B cell (primary cell): ENCODE results near the gene USE1. TPM values are rescaled to one million over a fixed set of nuclear protein-coding genes. Genes with fewer than 3 reads are reported as not detected.
A peak's percentile ranks its signal among the peaks of the same experiment; 100 is the strongest.

Source experiments
- ATAC-seq: fragments of 200-7000 bp; cut with Tn5 transposase; one replicate; pipeline ENCODE4 v1.10.0; 2021; ENCODE audit warnings: low read depth, mild to moderate bottlenecking, moderate number of reproducible peaks, moderate library complexity
- CTCF ChIA-PET: fragments of 350-600 bp; sonication (Branson Sonifier 250); formaldehyde crosslinking; loops from one replicate; lab custom pipeline; 2021; ENCODE audit warnings: antibody characterized with exemption, inconsistent platforms; lab: Charles Lee
- POLR2A ChIA-PET: fragments of 350-600 bp; sonication (Branson Sonifier 250); formaldehyde crosslinking; loops from one replicate; lab custom pipeline; 2021; ENCODE audit warnings: antibody characterized with exemption; lab: Charles Lee
- DNase-seq: peaks from one replicate; pipeline ENCODE4 v3.0.0; 2013
- H2AFZ ChIP-seq: 2 replicates; pipeline ENCODE4 v1.6.1; 2012; ENCODE audit warnings: mild to moderate bottlenecking, low read depth, low read length; ENCODE audit not compliant: insufficient read depth, poor library complexity, severe bottlenecking
- H3K27ac ChIP-seq, 2 donors: 1 replicate in 1 of 2; 2 replicates in 1 of 2; pipeline ENCODE4 v1.5.1; 2012 to 2013; ENCODE audit warnings: low read length in 2 of 2, mild to moderate bottlenecking in 2 of 2, moderate library complexity in 1 of 2
- H3K27me3 ChIP-seq, 4 experiments: fragments of 200-600 bp in 1 of 4; sonication (generic) in 1 of 4; replicated peaks in 1 of 4; 1 replicate in 2 of 4; 2 replicates in 2 of 4; pipeline versions ENCODE4 v1.6.1 to v1.7.0; 2013 to 2016; ENCODE audit warnings: low read length in 3 of 4, mild to moderate bottlenecking in 2 of 4, mixed read lengths in 1 of 4, moderate library complexity in 1 of 4; ENCODE audit not compliant: insufficient read depth in 4 of 4, control insufficient read depth in 3 of 4; ENCODE audit errors: control extremely low read depth in 1 of 4
- H3K36me3 ChIP-seq, 2 experiments: replicated peaks in 1 of 2; 1 replicate in 1 of 2; 2 replicates in 1 of 2; pipeline versions ENCODE4 v1.6.1 to v1.7.1; 2013; ENCODE audit warnings: low read length in 1 of 2; ENCODE audit not compliant: insufficient read depth in 2 of 2, control insufficient read depth in 1 of 2; ENCODE audit errors: control extremely low read depth in 1 of 2, extremely low read depth in 1 of 2
- H3K4me1 ChIP-seq, 2 donors: fragments of 200-600 bp in 1 of 2; sonication (generic) in 1 of 2; 1 replicate in 1 of 2; 2 replicates in 1 of 2; pipeline versions ENCODE4 v1.5.1 to v1.6.1; 2013 to 2017; ENCODE audit warnings: low read length in 2 of 2; ENCODE audit not compliant: control insufficient read depth in 2 of 2, insufficient read depth in 2 of 2
- H3K4me2 ChIP-seq: replicated peaks from 2 replicates; pipeline ENCODE3; 2012; ENCODE audit warnings: mild to moderate bottlenecking, low read depth, low read length; ENCODE audit not compliant: poor library complexity, severe bottlenecking
- H3K4me3 ChIP-seq, 5 experiments: fragments of 200-600 bp in 1 of 5; sonication (generic) in 1 of 5; 1 replicate in 3 of 5; 2 replicates in 2 of 5; pipeline versions ENCODE4 v1.5.1 to v1.7.0; 2011 to 2016; ENCODE audit warnings: low read length in 4 of 5, mild to moderate bottlenecking in 4 of 5, low read depth in 2 of 5, control low read depth in 1 of 5, moderate library complexity in 1 of 5; ENCODE audit not compliant: insufficient read depth in 1 of 5; ENCODE audit errors: control extremely low read depth in 1 of 5, extremely low read depth in 1 of 5
- H3K79me2 ChIP-seq: fragments of 200-600 bp; sonication (generic); one replicate; pipeline ENCODE4 v1.6.0; 2016; ENCODE audit warnings: low read length; ENCODE audit not compliant: control insufficient read depth, insufficient read depth
- H3K9ac ChIP-seq: fragments of 200-600 bp; sonication (generic); 2 replicates; pipeline ENCODE4 v1.6.1; 2017; ENCODE audit warnings: mild to moderate bottlenecking, low read length, moderate library complexity
- H3K9me3 ChIP-seq, 3 donors: one replicate each; pipeline versions ENCODE4 v1.6.1 to v1.7.1; 2013; ENCODE audit warnings: low read length in 2 of 3; ENCODE audit not compliant: control insufficient read depth in 2 of 3, insufficient read depth in 1 of 3; ENCODE audit errors: control extremely low read depth in 1 of 3
- H4K20me1 ChIP-seq: 2 replicates; pipeline ENCODE4 v1.6.0; 2012; ENCODE audit warnings: mild to moderate bottlenecking, low read length; ENCODE audit not compliant: insufficient read depth, control insufficient read depth, poor library complexity, severe bottlenecking
- H3K27ac Mint-ChIP-seq: one replicate; pipeline ENCODE4 v1.8.0; 2021; ENCODE audit warnings: mixed read lengths
- H3K27me3 Mint-ChIP-seq: one replicate; pipeline ENCODE4 v1.8.0; 2021; ENCODE audit warnings: mixed read lengths
- H3K4me1 Mint-ChIP-seq: one replicate; pipeline ENCODE4 v1.8.0; 2021; ENCODE audit warnings: mixed read lengths
- H3K4me3 Mint-ChIP-seq: one replicate; pipeline ENCODE4 v1.8.0; 2021; ENCODE audit warnings: mixed read lengths
- H3K9me3 Mint-ChIP-seq: one replicate; pipeline ENCODE4 v1.8.0; 2022; ENCODE audit warnings: mixed read lengths; ENCODE audit not compliant: insufficient read depth
- EZH2 ChIP-seq: IDR thresholded peaks from 2 replicates; pipeline ENCODE4 v1.6.1; 2012; ENCODE audit warnings: borderline replicate concordance, low read depth, mild to moderate bottlenecking, moderate library complexity, low read length; ENCODE audit not compliant: insufficient read depth, poor library complexity, severe bottlenecking
- WGBS: methylation state at CpG from one replicate; pipeline ENCODE4 v1.1.5; 2013; ENCODE audit warnings: missing lambda C conversion rate; ENCODE audit not compliant: insufficient coverage; 5-methylcytosine and 5-hydroxymethylcytosine counted together
- intact Hi-C: fragments of 100-400 bp; cut with micrococcal nuclease; formaldehyde crosslinking; loops from one replicate; pipeline ENCODE4 v1.10.0; 2022
- polyA plus RNA-seq: library from polyadenylated mRNA; depleted of rRNA; stranded (reverse); fragments of >200 nt; gene quantifications from 2 replicates; pipeline ENCODE4 v1.2.3, GENCODE V29; 2012
- total RNA-seq, 2 donors: library from RNA; stranded (reverse); fragments of 120-200 nt in 1 of 2; gene quantifications; 1 replicate in 1 of 2; 2 replicates in 1 of 2; pipeline versions ENCODE4 v1.2.3 to v1.2.4, GENCODE V29; 2013 to 2022
- TF ChIP-seq, protein P1 (sequence below): fragments of 200-600 bp; IDR thresholded peaks from one replicate; pipeline ENCODE4 v1.8.0; 2022; ENCODE audit warnings: antibody characterized with exemption, mild to moderate bottlenecking

The USE1 gene
- total and polyA plus RNA-seq, 2 donors (not counting 1 experiment from before 2014, with no cell fraction given), result 48.3 to 49.5 TPM

DNA sequence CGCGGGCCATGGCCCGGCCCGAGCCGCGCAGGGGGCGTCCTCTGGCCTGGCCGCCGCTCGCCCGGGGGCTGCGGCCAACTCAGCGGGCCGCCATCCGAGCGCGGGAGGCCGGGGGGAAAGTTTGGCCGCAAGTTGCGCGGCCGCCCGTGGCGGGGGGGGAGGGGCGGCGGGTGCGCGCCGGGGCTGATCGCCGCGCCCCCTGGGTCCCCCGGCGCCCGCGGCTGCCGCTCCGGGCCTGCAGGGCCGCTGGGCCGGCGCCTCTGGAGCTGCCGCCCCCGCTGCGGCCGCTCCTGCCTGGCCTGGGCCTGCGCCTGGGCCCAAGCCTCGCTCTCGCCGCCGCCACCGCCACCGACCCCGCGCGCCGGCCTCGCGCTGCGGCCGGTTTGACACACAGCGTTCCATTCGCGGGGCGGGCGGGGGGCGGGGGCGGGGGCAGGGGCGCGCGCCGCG is 30.4 kb downstream of the USE1 start, which contains the start of gene NR2F6:
Gene NR2F6 (minus strand): TSS at position 385 of the 450 bp plus-strand sequence. CDS start 699 bp downstream, outside the sequence.
- H3K27ac ChIP-seq, result peak within 1 kb of the TSS in 1 of 2 donors; percentile 38
- H3K4me3 ChIP-seq, result peak within 1 kb of the TSS; percentile 9 to 76 (median 65)
- peak within 1 kb of the TSS; percentile 95 for H3K27ac Mint-ChIP-seq

More for the DNA sequence above, 30.4 kb downstream of the USE1 start, which contains the start of gene NR2F6:
- no peaks in the 10 kb centered on the region for H3K36me3 ChIP-seq
- ChIA-PET POLR2A (interaction anchor here (0.5 to 0.9 kb wide), 3 partner anchors 21 to 170 kb away, joined by 3 to 5 read pairs (median 4); partner anchors contain the start of genes BABAM1, MYO9B and USE1), CTCF (no interaction called here)
- peaks cover 0 to 2% (median 0%) of the 10 kb centered on the region in 3 donors for H3K9me3 ChIP-seq
- no peaks in the 10 kb centered on the region for H3K9me3 Mint-ChIP-seq
- H3K4me2 ChIP-seq, result peak within 1 kb of the TSS; percentile 85
- H4K20me1 ChIP-seq, result no peaks in the 10 kb centered on the region
- H3K27me3 ChIP-seq, result no peaks in the 10 kb centered on the region
- H3K4me3 Mint-ChIP-seq, result peak within 1 kb of the TSS; percentile 95
- peaks cover 5 to 29% of the 10 kb centered on the region in 2 donors for H3K4me1 ChIP-seq
- peak; percentile 78 for DNase-seq
- H3K9ac ChIP-seq, result peak within 1 kb of the TSS; percentile 69
- under 1% methylated on average over 72 of the region's 72 CpGs for WGBS
- intact Hi-C loops, result loop anchor here (1.0 kb wide), 1 partner anchor 10 kb away; no protein-coding TSS in a partner anchor
- peak within 1 kb of the TSS; percentile 76 for H2AFZ ChIP-seq
- H3K4me1 Mint-ChIP-seq, result peaks cover 25% of the 10 kb centered on the region
- TF ChIP-seq EZH2, result no peak
- TF ChIP-seq, protein P1, sequence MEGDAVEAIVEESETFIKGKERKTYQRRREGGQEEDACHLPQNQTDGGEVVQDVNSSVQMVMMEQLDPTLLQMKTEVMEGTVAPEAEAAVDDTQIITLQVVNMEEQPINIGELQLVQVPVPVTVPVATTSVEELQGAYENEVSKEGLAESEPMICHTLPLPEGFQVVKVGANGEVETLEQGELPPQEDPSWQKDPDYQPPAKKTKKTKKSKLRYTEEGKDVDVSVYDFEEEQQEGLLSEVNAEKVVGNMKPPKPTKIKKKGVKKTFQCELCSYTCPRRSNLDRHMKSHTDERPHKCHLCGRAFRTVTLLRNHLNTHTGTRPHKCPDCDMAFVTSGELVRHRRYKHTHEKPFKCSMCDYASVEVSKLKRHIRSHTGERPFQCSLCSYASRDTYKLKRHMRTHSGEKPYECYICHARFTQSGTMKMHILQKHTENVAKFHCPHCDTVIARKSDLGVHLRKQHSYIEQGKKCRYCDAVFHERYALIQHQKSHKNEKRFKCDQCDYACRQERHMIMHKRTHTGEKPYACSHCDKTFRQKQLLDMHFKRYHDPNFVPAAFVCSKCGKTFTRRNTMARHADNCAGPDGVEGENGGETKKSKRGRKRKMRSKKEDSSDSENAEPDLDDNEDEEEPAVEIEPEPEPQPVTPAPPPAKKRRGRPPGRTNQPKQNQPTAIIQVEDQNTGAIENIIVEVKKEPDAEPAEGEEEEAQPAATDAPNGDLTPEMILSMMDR, result no peak
- no peaks in the 10 kb centered on the region for H3K27me3 Mint-ChIP-seq
- ATAC-seq, result peak; percentile 28
- no peaks in the 10 kb centered on the region for H3K79me2 ChIP-seq
